ENCODE data around the gene SSTR3. TPM values are rescaled to one million over a fixed set of nuclear protein-coding genes. Genes with fewer than 3 reads are reported as not detected.

SSTR3 gene
- total RNA-seq, 1 experiment from 2014 or later, result 0.22 TPM

DNA sequence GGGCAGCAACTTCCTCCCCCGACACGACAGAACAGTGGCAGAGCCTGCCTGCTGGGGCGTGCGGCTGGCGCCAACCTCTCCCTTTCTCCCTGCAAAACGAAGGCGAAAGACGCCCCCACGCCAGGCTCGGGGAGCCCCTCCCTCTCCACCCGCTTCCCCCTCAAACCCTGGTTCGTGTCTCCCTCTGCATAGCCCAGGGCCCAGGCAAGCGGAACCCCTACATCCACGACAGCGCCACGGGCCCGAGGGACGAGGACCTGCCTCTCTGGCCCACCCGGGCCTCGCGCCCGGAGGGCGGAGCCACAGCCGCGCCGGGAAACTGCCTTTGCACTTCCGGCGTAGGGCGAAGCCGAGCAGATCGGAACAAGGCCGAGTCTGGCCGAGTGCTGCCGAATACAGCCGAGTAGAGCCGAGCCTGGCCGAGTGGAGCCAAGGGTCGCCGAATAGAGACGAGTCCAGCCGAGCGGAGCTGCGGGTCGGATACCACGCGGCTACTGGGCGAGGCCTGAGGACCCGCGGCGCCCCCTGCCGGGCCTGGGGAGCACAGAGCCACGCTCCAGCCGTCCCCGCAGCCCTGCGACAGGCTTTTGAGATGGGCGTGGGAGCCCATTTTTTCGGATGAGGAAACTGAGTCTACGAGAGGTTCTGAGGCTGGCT is 13.0 kb downstream of the SSTR3 start (continued):
- no peak for TF ChIP-seq STAT6 (CRISPR knock-in tag; conservative IDR thresholded peaks at IDR 0.05; ENCODE audit: low read depth)
- no peak for TF ChIP-seq PRRX2 (CRISPR knock-in tag; IDR thresholded peaks at IDR 0.05)
- TF ChIP-seq, protein P1, sequence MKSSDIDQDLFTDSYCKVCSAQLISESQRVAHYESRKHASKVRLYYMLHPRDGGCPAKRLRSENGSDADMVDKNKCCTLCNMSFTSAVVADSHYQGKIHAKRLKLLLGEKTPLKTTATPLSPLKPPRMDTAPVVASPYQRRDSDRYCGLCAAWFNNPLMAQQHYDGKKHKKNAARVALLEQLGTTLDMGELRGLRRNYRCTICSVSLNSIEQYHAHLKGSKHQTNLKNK (CRISPR knock-in tag; IDR thresholded peaks at IDR 0.05), result 0 out of 2 replicates have a peak, but pooled peaks have one; percentile 53
- TF ChIP-seq CDX4 (CRISPR knock-in tag; IDR thresholded peaks at IDR 0.05; ENCODE audit: borderline replicate concordance), result no peak
- no peak for TF ChIP-seq PREB (CRISPR knock-in tag; IDR thresholded peaks at IDR 0.05; ENCODE audit: borderline replicate concordance)
- no peak for TF ChIP-seq ZNF138 (CRISPR knock-in tag; conservative IDR thresholded peaks at IDR 0.05)
- peak; percentile 69 for TF ChIP-seq TEAD1 (CRISPR knock-in tag; IDR thresholded peaks at IDR 0.05)
- peak; percentile 67; the same call in 1 of the 2 replicates for TF ChIP-seq E2F5 (CRISPR knock-in tag; IDR thresholded peaks at IDR 0.05)
- peak; percentile 94 for TF ChIP-seq MAX (CRISPR knock-in tag; IDR thresholded peaks at IDR 0.05)
- peak; percentile 10; the same call in 1 of the 2 replicates for TF ChIP-seq ZBTB43 (CRISPR knock-in tag; IDR thresholded peaks at IDR 0.05)
- no peak for TF ChIP-seq SOX15 (CRISPR knock-in tag; IDR thresholded peaks at IDR 0.05)
- peak; percentile 58; the same call in 1 of the 2 replicates for TF ChIP-seq ETV6 (CRISPR knock-in tag; IDR thresholded peaks at IDR 0.05)
- no peak for TF ChIP-seq ELF4 (CRISPR knock-in tag; IDR thresholded peaks at IDR 0.05; ENCODE audit: low read depth)
- TF ChIP-seq MYBL2 (CRISPR knock-in tag; IDR thresholded peaks at IDR 0.05), result peak; percentile 74; the same call in 1 of the 2 replicates
- no peak for TF ChIP-seq NR2C2 (CRISPR knock-in tag; IDR thresholded peaks at IDR 0.05)
- no peak for TF ChIP-seq ZNF317 (CRISPR knock-in tag; IDR thresholded peaks at IDR 0.05; ENCODE audit: borderline replicate concordance, low read depth)
- TF ChIP-seq USF1 (CRISPR knock-in tag; IDR thresholded peaks at IDR 0.05), result peak; percentile 53; the same call in 1 of the 2 replicates
- no peak; the same call in 1 of the 2 replicates for TF ChIP-seq NR3C1 (CRISPR knock-in tag; conservative IDR thresholded peaks at IDR 0.05; ENCODE audit: low read depth)
- no peak for TF ChIP-seq RORB (CRISPR knock-in tag; IDR thresholded peaks at IDR 0.05)
- TF ChIP-seq, protein P2, sequence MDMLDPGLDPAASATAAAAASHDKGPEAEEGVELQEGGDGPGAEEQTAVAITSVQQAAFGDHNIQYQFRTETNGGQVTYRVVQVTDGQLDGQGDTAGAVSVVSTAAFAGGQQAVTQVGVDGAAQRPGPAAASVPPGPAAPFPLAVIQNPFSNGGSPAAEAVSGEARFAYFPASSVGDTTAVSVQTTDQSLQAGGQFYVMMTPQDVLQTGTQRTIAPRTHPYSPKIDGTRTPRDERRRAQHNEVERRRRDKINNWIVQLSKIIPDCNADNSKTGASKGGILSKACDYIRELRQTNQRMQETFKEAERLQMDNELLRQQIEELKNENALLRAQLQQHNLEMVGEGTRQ (CRISPR knock-in tag; IDR thresholded peaks at IDR 0.05), result peak; percentile 33; the same call in 1 of the 2 replicates
- TF ChIP-seq GRHL2 (CRISPR knock-in tag; IDR thresholded peaks at IDR 0.05; ENCODE audit: insufficient replicate concordance, severe bottlenecking), result no peak
- no peak for TF ChIP-seq TEAD4 (CRISPR knock-in tag; IDR thresholded peaks at IDR 0.05)
- TF ChIP-seq ZNF219 (CRISPR knock-in tag; IDR thresholded peaks at IDR 0.05; ENCODE audit: borderline replicate concordance), result no peak
- TF ChIP-seq ESRRA (CRISPR knock-in tag; IDR thresholded peaks at IDR 0.05; ENCODE audit: borderline replicate concordance), result peak; percentile 51; the same call in 1 of the 2 replicates
- no peak for TF ChIP-seq AR (CRISPR knock-in tag; IDR thresholded peaks at IDR 0.05)

All from WTC11 (cell line).